Neutrophil (primary cell): ENCODE measurements around the gene HEBP1.

ENCODE experiments used
- H3K27ac ChIP-seq: fragments of 200-600 bp; sonication (generic); 2 replicates; pipeline ENCODE4 v1.5.1; 2016; ENCODE audit warnings: mild to moderate bottlenecking, moderate library complexity
- H3K27me3 ChIP-seq: fragments of 200-600 bp; sonication (generic); 2 replicates; pipeline ENCODE4 v1.6.0; 2016; ENCODE audit warnings: mild to moderate bottlenecking
- H3K36me3 ChIP-seq: fragments of 200-600 bp; sonication (generic); 2 replicates; pipeline ENCODE4 v1.5.1; 2017
- H3K4me1 ChIP-seq, 2 experiments: fragments of 200-600 bp in 1 of 2; sonication (generic) in 1 of 2; 1 replicate in 1 of 2; 2 replicates in 1 of 2; pipeline versions ENCODE4 v1.5.1 to v1.6.1; 2013 to 2016; ENCODE audit warnings: low read depth in 1 of 2, low read length in 1 of 2, mild to moderate bottlenecking in 1 of 2, moderate library complexity in 1 of 2; ENCODE audit not compliant: control insufficient read depth in 1 of 2, insufficient read depth in 1 of 2
- H3K4me3 ChIP-seq, 2 experiments: fragments of 200-600 bp in 1 of 2; sonication (generic) in 1 of 2; 1 replicate in 1 of 2; 2 replicates in 1 of 2; pipeline ENCODE4 v1.5.1; 2013 to 2016; ENCODE audit warnings: low read depth in 1 of 2, low read length in 1 of 2, mild to moderate bottlenecking in 1 of 2, moderate library complexity in 1 of 2
- H3K9me3 ChIP-seq: fragments of 200-600 bp; sonication (generic); 2 replicates; pipeline ENCODE4 v1.5.1; 2016
- CTCF ChIP-seq: fragments of 200-600 bp; sonication (generic); IDR thresholded peaks from 2 replicates; pipeline ENCODE4 v1.5.1; 2016; ENCODE audit warnings: antibody characterized with exemption

Gene HEBP1

GRCh38 chr12:12951504-12951903, 48.6 kb downstream of the HEBP1 start:
- H3K27ac ChIP-seq: no peak overlapping the region
- H3K9me3 ChIP-seq: no peaks in the 10 kb centered on the region
- no peaks in the 10 kb centered on the region for H3K4me1 ChIP-seq
- no peak overlapping the region for H3K4me3 ChIP-seq
- no peaks in the 10 kb centered on the region for H3K36me3 ChIP-seq
- no peak for TF ChIP-seq CTCF
- H3K27me3 ChIP-seq: no peaks in the 10 kb centered on the region

GRCh38 chr12:12947902-12948301, 52.2 kb downstream of the HEBP1 start:
- Histone ChIP-seq H3K27ac (no peak overlapping the region), H3K27me3 (no peaks in the 10 kb centered on the region), H3K4me1 (no peaks in the 10 kb centered on the region), H3K4me3 (no peak overlapping the region), H3K36me3 (no peaks in the 10 kb centered on the region), H3K9me3 (no peaks in the 10 kb centered on the region)
- no peak for TF ChIP-seq CTCF

- Histone ChIP-seq H3K4me1 (no peaks in the 10 kb centered on the region), H3K36me3 (no peaks in the 10 kb centered on the region), H3K9me3 (no peaks in the 10 kb centered on the region), H3K27ac (no peak overlapping the region), H3K27me3 (no peaks in the 10 kb centered on the region), H3K4me3 (no peak overlapping the region)
- TF ChIP-seq CTCF: no peak
Measured at GRCh38 chr12:12946686-12947355, 53.2 kb downstream of the HEBP1 start.

- no peaks in the 10 kb centered on the region for H3K9me3 ChIP-seq
- no peaks in the 10 kb centered on the region for H3K27me3 ChIP-seq
- H3K4me3 ChIP-seq: no peak overlapping the region
- no peaks in the 10 kb centered on the region for H3K36me3 ChIP-seq
- no peak for TF ChIP-seq CTCF
- no peak overlapping the region for H3K27ac ChIP-seq
- no peaks in the 10 kb centered on the region for H3K4me1 ChIP-seq
Measured at GRCh38 chr12:12945591-12945990, 54.5 kb downstream of the HEBP1 start.

GRCh38 chr12:12943586-12944260, 56.3 kb downstream of the HEBP1 start:
- H3K27me3 ChIP-seq: no peaks in the 10 kb centered on the region
- TF ChIP-seq CTCF: no peak
- H3K9me3 ChIP-seq: no peaks in the 10 kb centered on the region
- no peak overlapping the region for H3K27ac ChIP-seq
- no peaks in the 10 kb centered on the region for H3K4me1 ChIP-seq
- H3K4me3 ChIP-seq: no peak overlapping the region
- no peaks in the 10 kb centered on the region for H3K36me3 ChIP-seq
